Lung (tissue), 12 donors: ENCODE measurements around the gene S100PBP. TPM values are rescaled to one million over a fixed set of nuclear protein-coding genes. Genes with fewer than 3 reads are reported as not detected.

ENCODE experiments used
- ATAC-seq: fragments of 200-7000 bp; cut with Tn5 transposase; one replicate; pipeline ENCODE4 v1.9.1; 2020; ENCODE audit warnings: moderate number of reproducible peaks; ENCODE audit not compliant: insufficient read depth, low FRiP score
- DNase-seq, 3 donors: peaks; one replicate each; pipeline ENCODE4 v3.0.0-alpha.2; 2013 to 2017
- H3K27ac ChIP-seq, 2 donors: one replicate each; pipeline ENCODE4 v1.5.1; 2013; ENCODE audit warnings: mild to moderate bottlenecking in 2 of 2, moderate library complexity in 2 of 2, control low read depth in 1 of 2, inconsistent platforms in 1 of 2, low read depth in 1 of 2, low read length in 1 of 2
- H3K27me3 ChIP-seq, 3 donors: one replicate each; pipeline ENCODE4 v1.5.1; 2013; ENCODE audit warnings: low read length in 2 of 3; ENCODE audit not compliant: control insufficient read depth in 3 of 3, insufficient read depth in 3 of 3
- H3K36me3 ChIP-seq, 4 donors: one replicate each; pipeline ENCODE4 v1.5.1; 2013; ENCODE audit warnings: low read length in 4 of 4, mild to moderate bottlenecking in 1 of 4, moderate library complexity in 1 of 4; ENCODE audit not compliant: control insufficient read depth in 4 of 4, insufficient read depth in 4 of 4
- H3K4me1 ChIP-seq, 5 donors: one replicate each; pipeline ENCODE4 v1.5.1; 2013; ENCODE audit warnings: low read length in 5 of 5, mild to moderate bottlenecking in 2 of 5, moderate library complexity in 1 of 5; ENCODE audit not compliant: control insufficient read depth in 5 of 5, insufficient read depth in 5 of 5
- H3K4me3 ChIP-seq: one replicate; pipeline ENCODE4 v1.5.1; 2013; ENCODE audit warnings: mild to moderate bottlenecking, control low read depth, moderate library complexity
- H3K9ac ChIP-seq, 2 donors: one replicate each; pipeline ENCODE4 v1.5.1; 2013; ENCODE audit warnings: low read length in 2 of 2, control low read depth in 1 of 2; ENCODE audit not compliant: insufficient read depth in 1 of 2
- H3K9me3 ChIP-seq, 4 donors: one replicate each; pipeline ENCODE4 v1.5.1; 2013; ENCODE audit warnings: low read length in 3 of 4, mild to moderate bottlenecking in 1 of 4, moderate library complexity in 1 of 4; ENCODE audit not compliant: control insufficient read depth in 4 of 4, insufficient read depth in 3 of 4
- CTCF ChIP-seq: IDR thresholded peaks from 2 replicates; pipeline ENCODE4 v1.5.1; 2012; ENCODE audit warnings: mild to moderate bottlenecking; ENCODE audit errors: control extremely low read depth, extremely low read depth
- WGBS, 2 donors: extraction: QIAGEN DNeasy Blood & Tissue Kit; methylation state at CpG; one replicate each; pipeline ENCODE4 v1.1.7; 2013; 5-methylcytosine and 5-hydroxymethylcytosine counted together
- polyA plus RNA-seq, 2 donors: library from polyadenylated mRNA; stranded (reverse); fragments of 200-250 nt; gene quantifications; one replicate each; pipeline ENCODE4 v1.2.1, GENCODE V29; 2013
- total RNA-seq, 2 donors: library from RNA; depleted of rRNA in 1 of 2; stranded (reverse); fragments of >200 nt in 1 of 2; gene quantifications; one replicate each; pipeline ENCODE4 v1.2.1, GENCODE V29; 2014 to 2021
- donor health status: control.
- donor health status: control.
- donor health status: Bipolar disorder and iron deficiency.
- donor health status: healthy.
- donor health status: DM: yes; HTN: yes; CAD: no.

The S100PBP gene
- total and polyA plus RNA-seq, 4 donors = 7.4 to 56.6 (median 20.9) TPM

GRCh38 chr1:32890516-32891240, 73.2 kb downstream of the S100PBP start:
- no peak for DNase-seq
- ATAC-seq = no peak
- H3K27ac ChIP-seq = no peak overlapping the region
- peaks cover 0 to 6% (median 0%) of the 10 kb centered on the region in 4 donors for H3K9me3 ChIP-seq
- no peaks in the 10 kb centered on the region for H3K36me3 ChIP-seq
- WGBS, 2 donors = 86 to 87% methylated on average over 7 of the region's 7 CpGs
- no peak for TF ChIP-seq CTCF
- no peak overlapping the region for H3K9ac ChIP-seq
- peaks cover 0 to 12% (median 3%) of the 10 kb centered on the region in 5 donors for H3K4me1 ChIP-seq
- no peak overlapping the region for H3K4me3 ChIP-seq
- H3K27me3 ChIP-seq = peaks cover 6 to 19% (median 18%) of the 10 kb centered on the region in 3 donors

- 96 to 100% methylated on average over 1 of the region's 1 CpG for WGBS, 2 donors
- peaks cover 0 to 12% (median 3%) of the 10 kb centered on the region in 5 donors for H3K4me1 ChIP-seq
- H3K27ac ChIP-seq = no peak overlapping the region
- H3K27me3 ChIP-seq = peaks cover 6 to 18% (median 14%) of the 10 kb centered on the region in 3 donors
- no peak for DNase-seq
- no peak overlapping the region for H3K4me3 ChIP-seq
- no peak overlapping the region for H3K9ac ChIP-seq
- TF ChIP-seq CTCF = no peak
- H3K9me3 ChIP-seq = peaks cover 0 to 6% (median 0%) of the 10 kb centered on the region in 4 donors
- H3K36me3 ChIP-seq = no peaks in the 10 kb centered on the region
- no peak for ATAC-seq
Observed at GRCh38 chr1:32891241-32891570, 73.8 kb downstream of the S100PBP start.

- H3K4me1 ChIP-seq = peaks cover 0 to 12% (median 3%) of the 10 kb centered on the region in 5 donors
- 82 to 93% methylated on average over 3 of the region's 3 CpGs for WGBS, 2 donors
- no peaks in the 10 kb centered on the region for H3K36me3 ChIP-seq
- no peak overlapping the region for H3K9ac ChIP-seq
- H3K27me3 ChIP-seq = peaks cover 6 to 18% (median 14%) of the 10 kb centered on the region in 3 donors
- peaks cover 0 to 6% (median 0%) of the 10 kb centered on the region in 4 donors for H3K9me3 ChIP-seq
- H3K4me3 ChIP-seq = no peak overlapping the region
- DNase-seq (no peak), ATAC-seq (no peak)
- no peak for TF ChIP-seq CTCF
- no peak overlapping the region for H3K27ac ChIP-seq
Observed at GRCh38 chr1:32891630-32892029, 74.2 kb downstream of the S100PBP start.
